ENCODE results near the gene POU5F1.
"Not testable (repeated sequence)": the region's sequence is repeated elsewhere in the genome, so short reads cannot be mapped to it uniquely, and the experiment has no call there.

POU5F1 gene

GRCh38 chr6:31165064-31165832 is 5.2 kb downstream of the POU5F1 start:
- DNase-seq, result peak; percentile 29

GRCh38 chr6:31164475-31165063 is 5.9 kb downstream of the POU5F1 start:
- not testable (repeated sequence) for DNase-seq

DNA sequence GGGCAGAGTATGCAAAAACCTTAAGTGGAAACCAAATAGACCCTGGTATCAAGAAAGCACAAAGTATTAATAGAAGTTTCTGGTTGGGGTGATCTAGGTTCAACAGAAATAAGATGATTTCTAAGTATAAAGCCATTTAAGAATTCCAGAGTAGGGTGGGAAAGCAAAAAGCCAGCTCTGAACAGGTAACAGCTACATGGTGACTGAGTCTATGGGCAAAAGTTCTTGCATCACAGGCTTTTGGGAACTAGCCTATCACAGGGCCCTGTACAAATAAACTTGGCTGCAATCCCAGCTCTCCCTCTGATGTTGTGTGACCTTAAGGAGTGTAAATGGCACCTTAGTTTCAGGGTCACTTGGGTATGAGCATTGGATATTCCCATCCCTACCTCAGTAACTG is 6.6 kb downstream of the POU5F1 start:
- DNase-seq, result no peak

DNA sequence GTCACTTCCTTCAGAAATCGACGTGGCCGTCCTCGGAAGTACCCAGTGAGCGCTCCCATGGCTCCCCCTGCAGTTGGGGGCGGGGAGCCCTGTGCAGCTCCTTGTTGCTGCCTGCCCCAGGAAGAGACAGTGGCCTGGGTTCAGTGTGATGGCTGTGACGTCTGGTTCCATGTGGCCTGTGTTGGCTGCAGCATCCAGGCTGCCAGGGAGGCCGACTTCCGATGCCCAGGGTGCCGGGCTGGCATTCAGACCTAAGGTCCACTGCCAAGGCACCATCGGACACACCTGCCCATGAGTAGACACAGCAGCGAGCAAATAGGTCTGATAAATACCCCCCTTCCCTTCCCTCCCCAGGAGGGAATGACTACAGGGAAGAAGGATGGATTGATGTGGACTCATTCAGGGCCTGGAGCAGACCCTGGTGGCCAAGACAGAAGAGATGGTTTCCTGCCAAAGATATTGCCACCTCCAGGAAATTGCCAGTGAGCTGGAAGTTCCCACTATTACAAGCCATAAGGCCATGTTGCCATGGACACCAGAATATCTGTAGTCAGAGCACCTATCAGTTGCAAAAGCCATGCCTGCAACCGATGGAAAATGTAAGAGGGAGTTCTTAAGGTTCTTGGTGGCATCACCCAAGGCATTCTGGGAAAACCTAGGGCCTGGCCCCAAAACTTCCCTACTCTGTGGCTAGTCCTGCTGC is 7.9 kb downstream of the POU5F1 start:
- DNase-seq, result no peak

DNA sequence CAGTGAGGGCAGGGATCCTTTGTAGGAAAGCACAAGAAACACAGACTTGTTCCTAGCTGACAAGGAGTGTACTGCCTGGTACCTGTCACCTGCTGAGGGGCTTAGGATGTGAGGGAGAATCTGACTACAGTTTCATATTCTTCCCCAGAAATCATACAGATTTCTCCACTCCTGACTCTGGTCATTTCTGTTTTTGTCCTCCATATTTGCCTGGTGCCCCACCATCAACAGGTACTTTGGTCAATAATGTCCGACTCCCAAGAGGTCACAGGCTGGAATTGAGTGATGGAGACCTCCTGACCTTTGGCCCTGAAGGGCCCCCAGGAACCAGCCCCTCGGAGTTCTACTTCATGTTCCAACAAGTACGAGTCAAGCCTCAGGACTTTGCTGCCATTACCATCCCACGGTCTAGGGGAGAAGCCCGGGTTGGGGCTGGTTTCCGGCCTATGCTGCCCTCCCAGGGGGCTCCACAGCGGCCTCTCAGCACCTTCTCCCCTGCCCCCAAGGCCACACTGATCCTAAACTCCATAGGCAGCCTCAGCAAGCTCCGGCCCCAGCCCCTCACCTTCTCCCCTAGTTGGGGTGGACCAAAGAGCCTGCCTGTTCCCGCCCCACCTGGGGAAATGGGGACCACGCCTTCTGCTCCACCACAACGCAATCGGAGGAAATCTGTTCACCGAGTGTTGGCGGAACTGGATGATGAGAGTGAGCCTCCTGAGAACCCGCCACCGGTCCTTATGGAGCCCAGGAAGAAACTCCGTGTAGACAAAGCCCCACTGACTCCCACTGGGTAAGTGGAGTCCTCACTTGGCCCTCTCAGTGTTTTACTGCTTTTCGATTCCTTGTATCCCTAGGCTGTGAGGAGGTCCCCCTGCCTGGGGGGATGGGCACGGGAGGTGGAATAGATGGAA is 9.0 kb downstream of the POU5F1 start:
- DNase-seq, result no peak

- DNase-seq, result peak; percentile 50
Observed at GRCh38 chr6:31158863-31159855, 11.3 kb downstream of the POU5F1 start.

DNA sequence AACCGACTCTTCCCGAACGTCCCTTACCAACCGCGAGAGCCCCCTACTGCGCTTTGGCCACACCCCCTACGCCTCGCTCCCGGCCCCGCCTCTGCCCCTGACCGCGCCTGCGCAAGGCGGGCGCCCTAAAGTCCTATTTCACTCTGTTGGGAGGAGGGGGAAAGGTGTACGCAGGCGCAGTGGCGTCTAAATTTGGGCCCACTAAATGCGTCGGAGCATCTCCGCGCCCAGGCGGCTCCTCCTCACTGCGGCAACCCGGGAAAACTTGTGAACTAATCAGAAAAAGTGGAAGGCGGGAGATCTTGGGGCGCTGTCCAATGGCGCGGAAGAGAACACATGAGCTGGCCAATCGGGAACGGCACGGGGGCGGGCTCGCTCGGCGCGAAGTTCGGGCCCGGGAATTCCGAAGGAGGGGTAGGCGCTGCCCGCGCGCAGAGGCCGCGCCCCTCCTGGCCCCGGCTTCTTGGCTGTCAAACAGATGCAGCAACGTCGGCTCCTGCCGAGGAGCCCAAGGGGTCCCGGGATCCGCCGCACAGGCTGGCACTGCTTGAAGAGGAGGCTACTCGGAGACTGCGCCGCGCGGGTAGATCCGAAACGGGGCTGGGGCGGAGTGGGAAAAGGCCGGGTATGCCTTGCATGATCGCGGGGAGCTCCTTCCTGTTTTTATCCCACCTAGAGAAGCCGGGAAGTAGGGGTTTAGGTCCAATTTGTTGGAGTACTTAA is 12.2 kb downstream of the POU5F1 start, which contains the start of gene TCF19:
TCF19 (plus strand) TSS at position 450 of the 723 bp plus-strand sequence. CDS start 881 bp downstream, outside the sequence.
- DNase-seq, result peak; percentile 99

DNA sequence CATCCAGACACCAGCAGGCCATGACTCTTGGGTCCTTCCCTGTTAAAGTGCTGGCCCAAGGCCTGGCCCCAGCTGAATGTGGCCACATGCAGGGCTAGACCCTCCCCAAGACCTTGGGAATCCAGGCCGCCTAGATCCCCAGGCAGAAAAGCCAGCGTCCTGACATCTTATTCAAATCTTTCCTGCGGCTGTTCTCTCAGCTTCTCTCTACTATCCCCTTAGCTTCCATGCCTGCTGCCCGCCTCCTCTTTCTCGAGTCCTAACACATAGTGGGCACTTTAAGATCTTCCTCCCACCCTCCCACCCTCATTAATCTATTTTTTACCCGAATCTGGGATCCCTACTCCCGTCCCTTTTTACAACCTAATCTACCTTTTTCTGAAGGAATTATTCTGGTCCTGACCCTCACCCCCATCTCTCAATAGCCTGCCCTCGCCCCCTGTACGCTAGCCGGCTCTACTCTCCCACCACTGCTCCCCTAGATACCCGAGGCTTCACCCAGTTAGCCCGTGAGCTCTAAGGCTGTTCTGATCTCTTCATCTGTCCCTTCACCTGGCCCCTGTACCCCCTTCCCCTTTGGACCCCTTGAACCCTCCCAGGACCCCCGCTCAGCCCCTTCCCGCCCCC is 12.9 kb downstream of the POU5F1 start, which contains the start of gene CCHCR1:
CCHCR1 (minus strand) TSS at position 290 of the 627 bp plus-strand sequence; CDS start at position 88, 202 bp downstream.
- no peak for DNase-seq

GRCh38 chr6:31156641-31157040 is 13.8 kb downstream of the POU5F1 start:
- DNase-seq, result no peak

DNA sequence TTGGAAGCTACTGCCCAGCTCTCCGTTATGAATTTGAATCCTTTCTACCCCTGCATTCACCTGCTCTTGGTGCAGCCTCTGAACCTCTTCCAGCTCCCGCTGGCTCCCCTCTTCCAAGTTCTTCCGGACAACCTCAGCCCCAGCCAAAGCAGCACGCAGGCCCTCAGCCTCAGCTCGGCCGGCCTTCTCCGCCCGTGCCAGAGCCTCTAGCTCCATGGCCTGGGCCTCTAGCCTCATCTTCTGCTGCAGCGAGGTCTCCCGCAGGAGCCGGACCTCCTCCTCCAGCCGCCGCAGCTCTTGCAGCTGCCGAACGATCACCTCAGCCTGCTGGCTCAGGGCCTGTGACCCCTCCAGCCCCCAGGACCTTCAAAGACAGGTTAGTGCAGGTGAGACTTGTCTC is 16.0 kb downstream of the POU5F1 start:
- DNase-seq, result no peak

- DNase-seq, result no peak
Observed at GRCh38 chr6:31152781-31153180, 17.7 kb downstream of the POU5F1 start.

- no peak for DNase-seq
Observed at GRCh38 chr6:31149827-31150447, 20.5 kb downstream of the POU5F1 start.

DNA sequence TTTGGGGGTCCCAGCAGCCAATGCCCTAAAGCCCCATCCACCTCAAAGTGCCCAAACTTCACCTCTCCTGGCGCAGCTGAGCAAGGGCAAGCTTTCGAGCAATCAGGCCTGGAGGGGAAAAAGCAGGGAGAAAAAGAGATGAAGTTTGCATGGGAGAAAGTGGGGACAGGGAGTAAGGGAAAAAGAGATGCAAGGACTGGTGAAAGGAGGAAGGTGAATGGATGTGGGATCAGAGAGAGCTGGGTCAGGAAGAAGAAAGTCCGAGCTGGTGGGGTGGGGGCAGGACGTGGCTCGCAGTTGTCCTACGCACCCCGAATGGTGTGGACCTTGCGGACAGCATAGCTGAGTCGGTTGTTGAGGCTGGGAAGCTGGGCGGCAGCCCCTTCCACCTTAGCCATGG is 25.1 kb downstream of the POU5F1 start:
- no peak for DNase-seq

DNA sequence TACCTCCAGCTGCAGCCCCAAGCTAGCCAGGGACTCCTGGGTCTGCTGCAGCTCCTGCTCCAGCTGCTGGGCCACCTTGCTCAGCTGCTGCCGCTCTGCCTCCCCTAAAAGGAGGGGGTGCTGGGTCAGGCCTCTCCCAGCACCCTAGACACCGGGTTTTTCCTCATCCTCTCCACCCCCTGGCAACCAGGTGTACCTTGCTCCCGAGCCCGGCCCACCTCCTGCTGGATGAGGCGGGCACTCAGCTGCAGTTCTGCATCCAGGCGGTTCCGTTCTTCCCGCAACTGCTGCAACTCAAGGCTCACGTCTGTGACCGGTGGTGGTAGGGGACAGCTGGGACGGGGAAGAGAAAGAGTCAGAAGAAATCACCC is 25.5 kb downstream of the POU5F1 start:
- DNase-seq, result no peak

- DNase-seq, result no peak
Observed at GRCh38 chr6:31144296-31144969, 26.0 kb downstream of the POU5F1 start.

DNA sequence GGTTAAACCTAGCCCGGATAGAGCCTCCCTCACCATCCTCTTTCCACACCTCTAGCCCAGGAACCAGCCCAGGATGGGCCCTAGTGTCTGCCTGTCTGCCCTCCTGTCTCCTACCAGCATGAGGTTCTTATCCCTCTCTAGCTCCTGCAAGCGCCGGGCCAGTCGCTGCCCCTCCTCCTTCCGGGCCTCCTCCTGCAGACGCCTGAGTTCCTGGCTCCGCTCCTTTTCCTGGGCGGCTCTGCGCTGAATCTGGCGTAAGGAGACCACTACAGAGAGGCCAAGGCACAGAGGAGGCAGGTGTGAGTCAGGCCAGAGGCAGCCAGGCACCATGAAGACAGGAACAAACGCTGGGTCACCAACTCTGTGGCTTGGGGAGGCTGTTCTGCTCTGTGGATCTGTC is 27.3 kb downstream of the POU5F1 start:
- no peak for DNase-seq

DNA sequence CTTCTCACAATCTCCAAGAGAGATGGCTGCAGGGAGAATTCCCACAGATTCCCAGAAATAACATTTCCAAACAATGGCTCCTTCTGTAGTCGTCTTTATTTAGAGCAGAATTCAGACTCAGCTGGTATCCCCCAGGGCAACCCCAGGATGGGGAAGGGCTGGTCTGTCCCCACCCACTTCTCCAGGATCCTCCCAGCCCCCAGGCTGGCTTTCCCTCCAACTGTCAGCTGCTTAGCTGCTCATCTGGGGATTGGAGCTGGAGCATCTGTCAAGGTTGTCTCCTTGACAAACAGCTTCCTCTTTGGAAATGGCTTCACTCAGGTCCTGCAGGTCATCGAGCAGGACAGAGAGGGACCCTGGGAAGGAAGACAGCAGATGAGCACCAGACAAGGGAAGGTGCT is 28.1 kb downstream of the POU5F1 start:
- no peak for DNase-seq

- no peak for DNase-seq
Observed at GRCh38 chr6:31140643-31141042, 29.8 kb downstream of the POU5F1 start.

- DNase-seq, result no peak
Observed at GRCh38 chr6:31139599-31139998, 30.9 kb downstream of the POU5F1 start.
